NCI-H2227 (cell line): ENCODE data around the gene COL23A1.
"Not testable (repeated sequence)": the region's sequence is repeated elsewhere in the genome, so short reads cannot be mapped to it uniquely, and the experiment has no call there.

Experiments
- DNase-seq: peaks from one replicate; lab custom pipeline; 2025; ENCODE audit not compliant: unreplicated experiment; lab: John Stamatoyannopoulos, UW

The COL23A1 gene

GRCh38 chr5:178204182-178204934 lies 385.8 kb downstream of the COL23A1 start, which contains the start of gene HNRNPAB:
TSS of gene HNRNPAB (plus strand) at chr5:178204533. CDS start at chr5:178204838, 305 bp downstream.
- peak; percentile 94 for DNase-seq

- DNase-seq, result no peak
Measured at GRCh38 chr5:178203670-178204181, 386.5 kb downstream of the COL23A1 start.

- no peak for DNase-seq
Measured at GRCh38 chr5:178202541-178202940, 387.7 kb downstream of the COL23A1 start.

GRCh38 chr5:178201927-178202235 lies 388.3 kb downstream of the COL23A1 start:
- no peak for DNase-seq

- no peak for DNase-seq
Measured at GRCh38 chr5:178201221-178201926, 388.8 kb downstream of the COL23A1 start.

- DNase-seq, result no peak
Measured at GRCh38 chr5:178199581-178200434, 390.4 kb downstream of the COL23A1 start.

- no peak for DNase-seq
Measured at GRCh38 chr5:178198706-178199105, 391.5 kb downstream of the COL23A1 start.

- not testable (repeated sequence) for DNase-seq
Measured at GRCh38 chr5:178198151-178198550, 392.0 kb downstream of the COL23A1 start.

- no peak for DNase-seq
Measured at GRCh38 chr5:178196986-178197385, 393.2 kb downstream of the COL23A1 start.

- DNase-seq, result no peak
Measured at GRCh38 chr5:178196281-178196812, 393.8 kb downstream of the COL23A1 start.

- DNase-seq, result no peak
Measured at GRCh38 chr5:178194026-178194425, 396.2 kb downstream of the COL23A1 start.

- no peak for DNase-seq
Measured at GRCh38 chr5:178193251-178193809, 396.9 kb downstream of the COL23A1 start.

GRCh38 chr5:178192787-178193186 lies 397.4 kb downstream of the COL23A1 start:
- no peak for DNase-seq

- DNase-seq, result no peak
Measured at GRCh38 chr5:178192244-178192643, 397.9 kb downstream of the COL23A1 start.

GRCh38 chr5:178191661-178192060 lies 398.5 kb downstream of the COL23A1 start:
- no peak for DNase-seq

GRCh38 chr5:178189433-178189832 lies 400.8 kb downstream of the COL23A1 start:
- no peak for DNase-seq
